Trophoblast cell (in vitro differentiated cells and primary cell): ENCODE results near the gene TTLL4.

Source experiments
- DNase-seq, 2 donors: peaks; one replicate each; pipeline ENCODE4 v3.0.0-alpha.2; 2016
- H2AFZ ChIP-seq: 2 replicates; pipeline ENCODE4 v1.6.1; 2013; ENCODE audit warnings: low read length, moderate library complexity, mild to moderate bottlenecking; ENCODE audit not compliant: insufficient read depth, poor library complexity
- H2AK5ac ChIP-seq: 2 replicates; pipeline ENCODE4 v1.6.1; 2013; ENCODE audit warnings: mild to moderate bottlenecking, low read length
- H2BK120ac ChIP-seq: 2 replicates; pipeline ENCODE4 v1.6.1; 2013; ENCODE audit warnings: low read length, mild to moderate bottlenecking, moderate library complexity; ENCODE audit not compliant: insufficient read depth, poor library complexity
- H2BK12ac ChIP-seq: 2 replicates; pipeline ENCODE4 v1.6.1; 2013; ENCODE audit warnings: mild to moderate bottlenecking, low read length, moderate library complexity
- H2BK5ac ChIP-seq: 2 replicates; pipeline ENCODE4 v1.6.1; 2013; ENCODE audit warnings: low read length, low read depth, moderate library complexity, mild to moderate bottlenecking; ENCODE audit not compliant: poor library complexity
- H3K14ac ChIP-seq: 2 replicates; pipeline ENCODE4 v1.6.1; 2013; ENCODE audit warnings: mild to moderate bottlenecking, low read length
- H3K18ac ChIP-seq: 2 replicates; pipeline ENCODE4 v1.6.1; 2013; ENCODE audit warnings: mild to moderate bottlenecking, low read length
- H3K23ac ChIP-seq: 2 replicates; pipeline ENCODE4 v1.6.1; 2013; ENCODE audit warnings: low read length
- H3K27ac ChIP-seq: 2 replicates; pipeline ENCODE4 v1.5.1; 2013; ENCODE audit warnings: low read depth, mild to moderate bottlenecking, inconsistent platforms, low read length, moderate library complexity
- H3K27me3 ChIP-seq: 2 replicates; pipeline ENCODE4 v1.6.1; 2013; ENCODE audit warnings: inconsistent platforms, mild to moderate bottlenecking, low read length, moderate library complexity; ENCODE audit not compliant: insufficient read depth
- H3K36me3 ChIP-seq, 2 experiments: 1 replicate in 1 of 2; 2 replicates in 1 of 2; pipeline ENCODE4 v1.6.1; 2013; ENCODE audit warnings: low read length in 2 of 2, mild to moderate bottlenecking in 2 of 2, moderate library complexity in 1 of 2; ENCODE audit not compliant: insufficient read depth in 2 of 2, control insufficient read depth in 1 of 2
- H3K4ac ChIP-seq: 2 replicates; pipeline ENCODE4 v1.6.1; 2013; ENCODE audit warnings: low read depth, mild to moderate bottlenecking, low read length, moderate library complexity
- H3K4me1 ChIP-seq, 2 experiments: 1 replicate in 1 of 2; 2 replicates in 1 of 2; pipeline ENCODE4 v1.6.1; 2013; ENCODE audit warnings: low read length in 2 of 2, mild to moderate bottlenecking in 2 of 2, moderate library complexity in 1 of 2; ENCODE audit not compliant: insufficient read depth in 2 of 2, control insufficient read depth in 1 of 2
- H3K4me2 ChIP-seq: 2 replicates; pipeline ENCODE4 v1.6.1; 2013; ENCODE audit warnings: inconsistent platforms, mild to moderate bottlenecking, low read length, moderate library complexity
- H3K4me3 ChIP-seq: 2 replicates; pipeline ENCODE4 v1.5.1; 2013; ENCODE audit warnings: mild to moderate bottlenecking, low read depth, low read length, inconsistent platforms
- H3K79me1 ChIP-seq: one replicate; pipeline ENCODE4 v1.6.1; 2013; ENCODE audit warnings: low read length
- H3K79me2 ChIP-seq: 2 replicates; pipeline ENCODE4 v1.6.1; 2013; ENCODE audit warnings: low read length, mild to moderate bottlenecking; ENCODE audit not compliant: control insufficient read depth, insufficient read depth, poor library complexity
- H3K9ac ChIP-seq: 2 replicates; pipeline ENCODE4 v1.6.1; 2013; ENCODE audit warnings: mild to moderate bottlenecking, low read length
- H3K9me3 ChIP-seq: 2 replicates; pipeline ENCODE4 v1.6.1; 2013; ENCODE audit warnings: low read depth, mild to moderate bottlenecking, control low read depth, inconsistent platforms, low read length; ENCODE audit not compliant: insufficient read depth
- H4K12ac ChIP-seq: 2 replicates; pipeline ENCODE4 v1.6.1; 2013; ENCODE audit warnings: low read depth, mild to moderate bottlenecking, low read length, moderate library complexity
- H4K8ac ChIP-seq: 2 replicates; pipeline ENCODE4 v1.6.1; 2013; ENCODE audit warnings: low read depth, mild to moderate bottlenecking, low read length, moderate library complexity
- H4K91ac ChIP-seq: one replicate; pipeline ENCODE4 v1.6.1; 2013; ENCODE audit warnings: low read depth, mild to moderate bottlenecking, low read length, moderate library complexity
- WGBS: extraction: QIAGEN DNeasy Blood & Tissue Kit; methylation state at CpG from one replicate; pipeline ENCODE4 v1.1.7; 2013; ENCODE audit warnings: missing lambda C conversion rate; ENCODE audit not compliant: insufficient read length, insufficient coverage; ENCODE audit errors: extremely low coverage; 5-methylcytosine and 5-hydroxymethylcytosine counted together

TTLL4 gene

GRCh38 chr2:218780851-218781690, 70.4 kb downstream of the TTLL4 start:
- Histone ChIP-seq H4K8ac (no peak overlapping the region), H2BK5ac (no peak overlapping the region), H3K79me1 (peaks cover 4% of the 10 kb centered on the region), H3K4me1 (peaks cover 2 to 6% of the 10 kb centered on the region in 2 experiments), H3K4me3 (no peak overlapping the region), H3K9ac (peak overlapping the region; percentile 7), H3K23ac (no peak overlapping the region), H2BK120ac (no peak overlapping the region), H3K4me2 (peak overlapping the region; percentile 87), H4K12ac (no peak overlapping the region), H3K18ac (no peak overlapping the region), H2AK5ac (no peak overlapping the region), H3K14ac (no peak overlapping the region), H3K27me3 (peaks cover 12% of the 10 kb centered on the region), H3K4ac (no peak overlapping the region), H3K79me2 (peaks cover 3% of the 10 kb centered on the region), H3K36me3 (no peaks in the 10 kb centered on the region), H3K27ac (no peak overlapping the region), H3K9me3 (peaks cover 8% of the 10 kb centered on the region), H4K91ac (no peak overlapping the region), H2AFZ (peak overlapping the region; percentile 72), H2BK12ac (no peak overlapping the region)
- DNase-seq = no peak
- no CpG with 5 or more reads among the region's 15 CpGs for WGBS

- peak within 1 kb of the TSS; percentile 87 for H3K4me2 ChIP-seq
- H3K36me3 ChIP-seq = no peaks in the 10 kb centered on the region
- H3K27ac ChIP-seq = no peak within 1 kb of the TSS
- WGBS = no CpG with 5 or more reads among the region's 76 CpGs
- no peak within 1 kb of the TSS for H3K4ac ChIP-seq
- peak within 1 kb of the TSS; percentile 72 for H3K4me3 ChIP-seq
- peak within 1 kb of the TSS; percentile 64 for H4K91ac ChIP-seq
- H2AK5ac ChIP-seq = no peak within 1 kb of the TSS
- H4K12ac ChIP-seq = peak within 1 kb of the TSS; percentile 92
- peaks cover 3% of the 10 kb centered on the region for H3K79me2 ChIP-seq
- H3K9ac ChIP-seq = peak within 1 kb of the TSS; percentile 48
- H2AFZ ChIP-seq = peak within 1 kb of the TSS; percentile 72
- H2BK12ac ChIP-seq = no peak within 1 kb of the TSS
- peak within 1 kb of the TSS; percentile 77 for H4K8ac ChIP-seq
- H3K18ac ChIP-seq = peak within 1 kb of the TSS; percentile 62
- peaks cover 5% of the 10 kb centered on the region for H3K9me3 ChIP-seq
- H3K14ac ChIP-seq = peak within 1 kb of the TSS; percentile 75
- H3K79me1 ChIP-seq = peaks cover 4% of the 10 kb centered on the region
- H3K4me1 ChIP-seq = peaks cover 2 to 6% of the 10 kb centered on the region in 2 experiments
- H2BK5ac ChIP-seq = no peak within 1 kb of the TSS
- peak in 1 of 2 donors; percentile 15 for DNase-seq
- no peak within 1 kb of the TSS for H3K23ac ChIP-seq
- H3K27me3 ChIP-seq = peaks cover 12% of the 10 kb centered on the region
- H2BK120ac ChIP-seq = peak within 1 kb of the TSS; percentile 63
Observed at GRCh38 chr2:218781691-218782527, 71.3 kb downstream of the TTLL4 start, which contains the start of gene CYP27A1. Gene CYP27A1, plus strand, starts transcription at chr2:218782147. Its CDS starts 36 bp downstream, at chr2:218782183.

GRCh38 chr2:218782528-218782844, 71.9 kb downstream of the TTLL4 start:
- Histone ChIP-seq H3K9ac (no peak overlapping the region), H2AK5ac (no peak overlapping the region), H3K23ac (no peak overlapping the region), H4K12ac (peak overlapping the region; percentile 92), H3K27me3 (peaks cover 12% of the 10 kb centered on the region), H4K91ac (no peak overlapping the region), H3K27ac (no peak overlapping the region), H3K79me2 (peaks cover 3% of the 10 kb centered on the region), H2BK5ac (no peak overlapping the region), H2AFZ (no peak overlapping the region), H3K9me3 (peaks cover 3% of the 10 kb centered on the region), H2BK12ac (no peak overlapping the region), H3K4me2 (peak overlapping the region; percentile 87), H3K4ac (no peak overlapping the region), H3K14ac (no peak overlapping the region), H3K4me1 (peaks cover 2 to 6% of the 10 kb centered on the region in 2 experiments), H2BK120ac (no peak overlapping the region), H4K8ac (peak overlapping the region; percentile 77), H3K4me3 (no peak overlapping the region), H3K36me3 (no peaks in the 10 kb centered on the region), H3K79me1 (peaks cover 4% of the 10 kb centered on the region), H3K18ac (no peak overlapping the region)
- no CpG with 5 or more reads among the region's 6 CpGs for WGBS
- no peak for DNase-seq

- DNase-seq = no peak
- Histone ChIP-seq H3K27me3 (peaks cover 12% of the 10 kb centered on the region), H2BK5ac (no peak overlapping the region), H3K23ac (no peak overlapping the region), H2AK5ac (no peak overlapping the region), H3K4me3 (no peak overlapping the region), H3K4me2 (no peak overlapping the region), H3K79me1 (peaks cover 4% of the 10 kb centered on the region), H4K12ac (no peak overlapping the region), H3K27ac (no peak overlapping the region), H3K18ac (no peak overlapping the region), H3K4ac (no peak overlapping the region), H3K14ac (no peak overlapping the region), H3K9ac (no peak overlapping the region), H2BK12ac (no peak overlapping the region), H2AFZ (no peak overlapping the region), H3K9me3 (no peaks in the 10 kb centered on the region), H3K36me3 (no peaks in the 10 kb centered on the region), H2BK120ac (no peak overlapping the region), H4K91ac (no peak overlapping the region), H3K79me2 (peaks cover 3% of the 10 kb centered on the region), H3K4me1 (peaks cover 2 to 6% of the 10 kb centered on the region in 2 experiments), H4K8ac (no peak overlapping the region)
- WGBS = no CpG with 5 or more reads among the region's 4 CpGs
Observed at GRCh38 chr2:218783688-218784087, 73.1 kb downstream of the TTLL4 start.
